Stimulated activated CD4-positive, alpha-beta T cell treated with anti-CD3 and anti-CD28 coated beads, Interleukin-2, amount 100 ng/mL, for 4 hours (primary cell): ENCODE results near the gene MLXIPL.
A peak's percentile ranks its signal among the peaks of the same experiment; 100 is the strongest.
"Not testable (repeated sequence)": the region's sequence is repeated elsewhere in the genome, so short reads cannot be mapped to it uniquely, and the experiment has no call there.

Experiments
- DNase-seq: peaks from one replicate; pipeline ENCODE4 v3.0.0-alpha.2; 2020; ENCODE audit warnings: low read depth

The MLXIPL gene

DNA sequence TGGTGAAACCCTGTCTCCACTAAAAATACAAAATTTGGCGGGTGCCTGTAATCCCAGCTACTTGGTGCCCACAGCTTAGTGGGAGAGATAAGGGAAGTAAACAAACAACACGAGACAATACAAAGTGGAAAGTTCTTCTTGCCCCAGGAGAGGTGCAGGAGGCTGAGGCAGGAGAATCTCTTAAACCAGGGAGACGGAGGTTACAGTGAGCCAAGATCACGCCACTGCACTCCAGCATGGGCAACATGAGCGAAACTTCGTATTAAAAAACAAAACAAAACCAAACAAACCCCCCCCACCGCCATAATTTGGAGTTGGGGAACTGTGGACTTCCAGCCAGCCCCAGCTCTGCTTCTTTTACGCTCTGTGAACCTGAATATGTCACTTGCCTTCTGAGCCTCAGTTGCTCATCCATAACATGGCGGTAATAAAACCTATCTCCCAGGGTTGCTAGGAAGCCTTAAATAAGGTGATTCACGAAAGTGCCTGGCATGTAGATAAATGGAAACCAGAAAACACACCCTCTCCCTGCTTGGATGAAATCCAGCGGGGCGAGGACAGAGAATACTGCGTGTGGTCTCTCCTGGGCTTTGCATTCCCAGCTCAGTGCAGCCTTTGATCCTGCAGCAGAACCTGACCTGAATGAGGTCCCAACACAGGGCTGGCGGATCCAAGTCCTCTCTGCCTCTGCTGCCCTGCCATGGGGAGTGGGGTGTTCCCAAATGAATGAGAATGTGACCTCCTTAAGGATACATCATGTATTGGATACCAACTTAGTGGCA lies 10.2 kb downstream of the MLXIPL start:
- DNase-seq = no peak

DNA sequence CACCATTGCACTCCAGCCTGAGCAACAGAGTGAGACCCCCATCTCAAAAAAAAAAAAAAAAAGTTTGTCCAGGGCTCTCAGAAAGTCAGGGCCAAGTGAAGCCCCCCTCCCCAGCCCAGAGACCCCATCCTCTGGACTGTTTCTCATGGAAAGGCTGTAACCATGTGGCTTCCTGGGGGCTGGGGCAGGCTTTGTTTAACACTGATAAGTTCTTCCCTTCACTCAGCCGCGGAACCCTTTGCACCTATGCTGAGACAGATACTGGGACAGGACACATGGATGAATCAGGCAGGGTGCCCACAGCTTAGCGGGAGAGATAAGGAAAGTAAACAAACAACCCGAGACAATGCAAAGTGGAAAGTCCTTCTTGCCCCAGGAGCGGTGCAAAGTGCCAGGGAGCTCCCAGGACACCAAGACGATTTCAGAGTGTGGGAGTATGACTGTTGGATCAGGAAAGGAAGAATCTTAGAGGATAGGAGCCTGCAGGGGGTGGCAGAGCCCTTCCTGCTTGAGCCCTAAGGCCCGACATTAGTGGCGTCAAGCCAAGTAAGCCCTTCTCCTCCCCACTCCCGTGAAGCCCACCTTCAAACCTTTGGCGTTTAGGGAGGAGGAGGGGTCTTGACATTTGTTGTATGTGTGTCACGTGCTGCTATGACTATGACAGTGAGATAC lies 11.6 kb downstream of the MLXIPL start:
- no peak for DNase-seq

DNA sequence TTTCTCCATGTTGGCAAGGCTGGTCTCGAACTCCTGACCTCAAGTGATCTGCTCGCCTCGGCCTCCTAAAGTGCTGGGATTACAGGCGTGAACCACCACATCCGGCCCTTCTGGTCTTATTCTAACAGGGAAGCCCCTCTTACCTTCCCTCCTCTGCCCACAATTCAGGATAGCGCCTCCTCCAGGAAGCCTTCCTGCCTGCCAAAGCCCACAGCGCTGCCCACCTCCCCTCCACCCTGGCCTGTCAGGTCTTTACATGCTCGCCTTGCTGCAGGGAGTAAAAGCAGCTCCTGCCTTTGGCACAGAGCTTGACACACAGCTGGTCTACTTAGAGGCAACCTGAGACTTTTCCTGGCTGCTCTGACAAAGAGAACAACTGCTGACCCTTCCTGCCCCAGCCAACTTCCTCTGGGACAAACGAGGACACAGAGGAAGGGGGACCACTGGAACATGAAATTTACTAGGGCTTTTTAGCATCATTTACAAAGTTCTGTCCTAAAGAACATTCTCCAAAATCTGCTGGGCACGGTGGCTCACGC lies 13.2 kb downstream of the MLXIPL start:
- no peak for DNase-seq

GRCh38 chr7:73610105-73610504 lies 14.2 kb downstream of the MLXIPL start:
- DNase-seq = no peak

GRCh38 chr7:73607692-73607983 lies 16.7 kb downstream of the MLXIPL start:
- not testable (repeated sequence) for DNase-seq

- peak; percentile 51 for DNase-seq
Measured at GRCh38 chr7:73606801-73607691, 17.3 kb downstream of the MLXIPL start.

- DNase-seq = no peak
Measured at GRCh38 chr7:73605601-73606220, 18.6 kb downstream of the MLXIPL start.

GRCh38 chr7:73602721-73603651 lies 21.3 kb downstream of the MLXIPL start:
- DNase-seq = no peak

DNA sequence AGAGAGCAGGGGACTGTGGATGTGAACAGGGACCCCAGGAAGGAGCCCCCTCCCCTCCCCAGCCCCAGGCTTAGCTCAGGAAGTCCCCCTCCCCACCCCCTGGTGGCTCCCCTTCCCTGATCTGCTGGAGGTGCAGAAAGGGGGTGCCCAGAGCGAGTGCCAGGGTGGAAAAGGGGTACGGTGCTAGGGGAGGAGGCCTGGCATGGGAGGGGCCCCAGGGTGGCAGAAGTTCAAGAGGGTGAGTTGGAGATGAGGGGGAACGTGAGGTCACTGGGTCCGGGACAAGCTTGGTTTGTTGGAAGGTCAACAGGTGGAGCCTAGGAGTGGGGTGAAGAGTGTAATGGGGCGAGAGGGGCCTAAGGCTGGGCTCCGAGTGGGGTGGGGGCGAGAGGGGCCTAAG lies 24.4 kb downstream of the MLXIPL start:
- DNase-seq = no peak

- no peak for DNase-seq
Measured at GRCh38 chr7:73599151-73599882, 25.0 kb downstream of the MLXIPL start.

GRCh38 chr7:73597978-73598782 lies 26.1 kb downstream of the MLXIPL start:
- DNase-seq = no peak

DNA sequence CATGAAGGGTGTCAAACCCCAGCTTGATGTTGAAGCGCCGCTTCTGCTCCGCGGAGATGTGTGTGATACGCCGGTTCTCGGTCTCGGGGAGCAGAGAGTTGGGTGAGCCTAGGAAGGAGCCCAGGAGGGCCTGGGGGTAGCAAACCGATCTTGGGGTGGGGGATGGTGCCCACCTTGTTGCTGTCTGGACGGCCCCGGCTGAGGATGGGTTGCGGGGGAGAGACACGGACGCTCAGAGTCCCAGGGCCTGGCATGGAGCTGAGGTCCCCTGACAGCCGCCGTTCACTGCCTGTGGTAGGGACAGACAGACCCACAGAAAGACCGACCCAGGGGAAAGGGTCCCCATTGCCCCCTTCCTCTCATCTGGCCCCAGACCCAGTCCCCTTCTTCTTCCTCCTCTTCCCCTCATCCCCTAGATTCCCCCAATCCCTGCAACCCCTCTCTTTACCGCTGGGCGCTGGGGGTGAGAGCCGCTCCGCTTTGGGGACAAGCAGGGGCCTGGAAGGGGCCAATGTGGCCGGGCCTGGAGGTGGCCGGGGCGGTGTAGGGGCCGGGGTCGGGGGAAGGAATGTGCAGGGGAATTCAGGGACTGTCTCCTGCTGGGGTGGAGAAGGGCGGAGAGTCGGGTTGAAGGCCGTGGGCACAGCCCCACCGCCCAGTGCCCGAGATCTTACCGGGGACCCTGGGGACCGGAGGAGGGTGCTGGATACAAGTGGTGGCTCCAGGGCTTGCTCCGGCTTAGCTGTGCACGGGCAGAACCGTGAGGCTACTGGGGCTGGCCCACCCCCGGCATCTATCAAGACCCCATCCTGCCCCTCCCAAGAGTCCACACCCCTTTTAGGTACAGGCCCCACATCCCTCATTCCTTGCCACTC lies 27.9 kb downstream of the MLXIPL start:
- DNase-seq = no peak

DNA sequence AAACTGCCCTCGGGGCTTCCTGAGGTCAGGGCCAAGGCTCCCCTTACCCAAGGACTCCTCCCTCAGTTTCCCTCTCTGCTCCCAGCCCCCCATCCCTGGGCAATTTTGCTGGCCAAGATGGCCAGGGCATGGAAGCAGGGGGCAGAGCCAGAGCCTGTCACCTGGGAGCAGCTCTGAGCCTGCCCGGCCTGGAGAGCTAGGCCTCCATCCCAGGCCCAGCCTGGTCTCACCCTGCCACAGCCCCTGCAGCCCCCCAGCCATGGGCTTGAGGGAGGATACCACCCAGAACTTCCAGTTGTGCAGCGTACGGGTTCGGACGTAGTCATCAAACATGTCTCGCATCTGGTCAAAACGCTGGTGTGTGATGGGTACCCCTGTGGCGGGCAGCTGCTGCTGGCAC lies 29.0 kb downstream of the MLXIPL start:
- DNase-seq = no peak

DNA sequence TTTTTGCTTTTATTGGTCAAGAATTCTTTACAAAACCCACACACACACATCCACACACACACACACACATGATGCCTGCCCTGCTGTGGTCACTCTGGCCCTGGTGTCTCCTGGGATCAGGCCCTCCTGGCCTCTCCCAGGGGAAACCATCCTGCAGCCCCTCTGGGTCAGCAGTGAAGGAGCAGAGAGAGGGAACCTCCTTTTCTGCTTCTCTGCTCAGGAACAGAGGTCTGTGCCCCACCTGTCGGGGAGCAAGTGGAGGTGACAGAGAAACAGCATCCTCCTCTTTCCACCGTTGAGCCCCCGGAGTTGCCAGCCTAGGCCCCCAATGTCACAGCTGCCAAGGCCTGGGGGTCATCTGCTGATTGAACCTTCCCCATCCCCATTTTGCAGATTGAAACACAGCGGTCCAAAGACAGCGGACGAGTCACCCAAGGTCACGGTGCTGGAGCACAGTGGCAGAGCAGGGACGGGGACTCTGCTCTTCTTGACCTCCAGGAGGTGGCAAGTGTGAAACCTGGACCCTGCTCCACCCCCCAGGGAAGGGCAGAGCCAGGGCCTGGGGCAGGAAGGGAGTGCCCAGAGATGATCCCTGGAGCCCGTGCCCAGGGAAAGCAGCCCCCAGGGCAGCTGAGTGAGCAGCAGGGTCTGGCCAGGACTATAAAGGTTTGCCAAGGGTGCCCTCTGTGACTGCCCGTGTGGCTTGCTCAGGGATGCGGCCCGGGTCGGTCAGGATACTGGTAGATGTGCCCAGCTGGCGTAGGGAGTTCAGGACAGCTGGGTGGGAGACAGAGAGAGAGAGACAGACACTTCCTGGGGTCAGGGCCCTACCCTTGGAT lies 30.9 kb downstream of the MLXIPL start:
- no peak for DNase-seq

- no peak for DNase-seq
Measured at GRCh38 chr7:73586911-73587310, 37.4 kb downstream of the MLXIPL start.

- no peak for DNase-seq
Measured at GRCh38 chr7:73585196-73585595, 39.1 kb downstream of the MLXIPL start.

DNA sequence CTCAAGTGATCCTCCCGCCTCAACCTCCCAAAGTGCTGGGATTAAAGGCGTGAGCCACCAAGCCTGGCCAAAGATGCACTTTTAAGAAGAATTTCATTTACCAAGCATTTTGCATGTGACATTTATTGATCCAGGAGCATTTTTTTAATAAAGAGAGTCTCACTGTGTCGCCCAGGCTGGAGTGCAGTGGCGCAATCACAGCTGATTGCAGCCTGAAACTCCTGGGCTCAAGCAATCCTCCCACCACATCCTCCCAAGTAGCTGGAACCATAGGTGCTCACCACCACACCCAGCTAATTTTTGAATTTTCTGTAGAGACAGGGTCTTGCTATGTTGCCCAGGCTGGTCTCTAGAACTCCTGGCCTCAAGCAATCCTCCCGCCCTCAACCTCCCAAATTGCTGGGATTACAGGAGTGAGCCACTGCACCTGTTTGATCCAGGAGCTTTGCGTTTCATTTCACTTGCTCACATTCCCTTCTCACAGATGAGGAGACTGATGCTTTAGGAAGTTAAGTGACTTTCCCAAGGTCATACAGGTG lies 41.6 kb downstream of the MLXIPL start:
- no peak for DNase-seq
